Thyroid gland (tissue), 4 donors: ENCODE measurements around the gene LPP.

ENCODE experiments used
- CTCF ChIP-seq, 6 experiments: fragments of 200-600 bp in 3 of 6; fragments of 450-650 bp in 3 of 6; sonication (generic) in 3 of 6; IDR thresholded peaks; one replicate each; pipeline ENCODE4 v1.5.1; 2016 to 2019; ENCODE audit warnings: antibody characterized with exemption in 6 of 6, mild to moderate bottlenecking in 2 of 6, inconsistent platforms in 1 of 6, moderate library complexity in 1 of 6
- POLR2A ChIP-seq, 2 donors: fragments of 450-650 bp; IDR thresholded peaks; one replicate each; pipeline ENCODE4 v1.6.1; 2017; ENCODE audit warnings: antibody characterized with exemption in 2 of 2, mild to moderate bottlenecking in 2 of 2, moderate library complexity in 1 of 2

- no peak for TF ChIP-seq CTCF (IDR thresholded peaks at IDR 0.05)
- no peak for TF ChIP-seq POLR2A (IDR thresholded peaks at IDR 0.05)
Measured at GRCh38 chr3:188188911-188189310, 35.0 kb downstream of the LPP start.
